ENCODE measurements around the gene CABP2. TPM values are rescaled to one million over a fixed set of nuclear protein-coding genes. Genes with fewer than 3 reads are reported as not detected.

The CABP2 gene
- total and polyA plus RNA-seq, 7 experiments from 2014 or later, result not detected

GRCh38 chr11:67494371-67495233 is 28.6 kb downstream of the CABP2 start:
- Mint-ChIP-seq H3K4me3 (no peak overlapping the region), H3K36me3 (peaks cover 3 to 16% (median 6%) of the 10 kb centered on the region in 5 donors), H3K27me3 (no peaks in the 10 kb centered on the region), H3K27ac (no peak overlapping the region), H3K4me1 (peaks cover 3 to 7% (median 4%) of the 10 kb centered on the region in 7 donors), H3K9me3 (peaks cover 0 to 2% (median 0%) of the 10 kb centered on the region in 11 donors)
- ChIA-PET POLR2A (interaction anchor here (1.2 to 2.2 kb wide), 3 partner anchors 9 to 91 kb away, joined by 3 to 7 read pairs (median 5); partner anchors contain the start of gene TBC1D10C), CTCF (no interaction called here)
- no peak overlapping the region for H3K27ac ChIP-seq (ENCODE audit: low read depth, low read length)
- H3K27me3 ChIP-seq (ENCODE audit: control insufficient read depth in 2 of 2, insufficient read depth in 2 of 2, low read length in 2 of 2), result no peaks in the 10 kb centered on the region
- no peaks in the 10 kb centered on the region for H3K4me1 ChIP-seq (ENCODE audit: control insufficient read depth in 2 of 2, insufficient read depth in 2 of 2, low read length in 2 of 2)
- peaks cover 4 to 92% (median 15%) of the 10 kb centered on the region in 3 experiments for H3K36me3 ChIP-seq (ENCODE audit: control insufficient read depth in 2 of 3, insufficient read depth in 3 of 3, low read length in 3 of 3)
- no peak for DNase-seq
- no peak for ATAC-seq
- no peaks in the 10 kb centered on the region for H3K9me3 ChIP-seq (ENCODE audit: control insufficient read depth in 2 of 3, low read length in 3 of 3)
- intact Hi-C loops (cut with micrococcal nuclease), result no loop called here
- no peak overlapping the region for H3K4me3 ChIP-seq (ENCODE audit: low read length)

- no peaks in the 10 kb centered on the region for H3K4me1 ChIP-seq (ENCODE audit: control insufficient read depth in 2 of 2, insufficient read depth in 2 of 2, low read length in 2 of 2)
- no peak overlapping the region for H3K4me3 ChIP-seq (ENCODE audit: low read length)
- Mint-ChIP-seq H3K36me3 (peaks cover 4 to 15% (median 5%) of the 10 kb centered on the region in 5 donors), H3K27me3 (no peaks in the 10 kb centered on the region), H3K4me1 (peaks cover 4 to 9% (median 6%) of the 10 kb centered on the region in 7 donors), H3K27ac (peak overlapping the region in 1 of 9 donors; percentile 25), H3K9me3 (peaks cover 0 to 2% (median 0%) of the 10 kb centered on the region in 11 donors), H3K4me3 (no peak overlapping the region)
- no peak for ATAC-seq
- CTCF ChIA-PET, result no interaction called here
- H3K36me3 ChIP-seq (ENCODE audit: control insufficient read depth in 2 of 3, insufficient read depth in 3 of 3, low read length in 3 of 3), result peaks cover 4 to 96% (median 20%) of the 10 kb centered on the region in 3 experiments
- POLR2A ChIA-PET, result interaction anchor here (1.2 to 2.2 kb wide), 4 partner anchors 8 to 24 kb away, joined by 3 to 9 read pairs (median 5); no protein-coding TSS in a partner anchor
- H3K27ac ChIP-seq (ENCODE audit: low read depth, low read length), result no peak overlapping the region
- H3K27me3 ChIP-seq (ENCODE audit: control insufficient read depth in 2 of 2, insufficient read depth in 2 of 2, low read length in 2 of 2), result no peaks in the 10 kb centered on the region
- intact Hi-C loops (cut with micrococcal nuclease), result no loop called here
- no peak for DNase-seq
- H3K9me3 ChIP-seq (ENCODE audit: control insufficient read depth in 2 of 3, low read length in 3 of 3), result no peaks in the 10 kb centered on the region
Measured at GRCh38 chr11:67493548-67494370, 29.5 kb downstream of the CABP2 start.

DNA sequence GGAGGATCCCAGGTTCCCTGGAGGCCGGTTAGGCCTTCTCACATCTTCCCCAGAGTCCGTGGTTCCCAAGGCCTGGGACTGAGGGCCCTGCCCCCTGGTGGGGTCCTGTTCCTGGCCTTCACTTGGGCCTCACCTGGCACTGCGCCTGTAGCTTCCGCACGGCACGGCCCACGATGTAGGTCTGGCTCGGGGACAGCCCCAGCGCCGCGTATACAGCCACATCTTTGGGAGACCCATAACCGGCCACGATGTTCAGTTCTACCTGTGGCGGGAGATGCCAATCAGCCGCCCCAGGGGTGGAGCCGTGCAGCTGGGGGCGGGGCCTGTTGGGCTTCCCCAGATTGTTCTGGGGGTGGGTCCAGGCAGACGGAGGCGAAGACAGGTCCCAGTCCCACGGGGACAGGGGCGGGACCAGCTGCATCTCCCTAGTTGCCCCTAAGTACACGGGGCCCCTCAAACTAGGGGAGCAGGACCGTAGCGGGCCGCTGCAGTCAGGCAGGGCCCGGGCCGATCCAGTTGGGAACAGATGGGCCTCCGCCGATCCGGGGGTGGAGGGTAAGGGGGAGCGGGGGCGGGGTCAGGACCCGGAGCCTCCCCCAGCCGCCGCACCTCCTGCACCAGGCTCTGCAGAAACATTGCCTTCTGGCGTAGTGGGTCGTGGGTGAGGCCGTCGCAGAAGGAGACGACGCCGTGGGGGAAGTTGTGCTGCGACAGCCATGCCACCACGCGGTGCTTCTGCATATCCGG is 30.3 kb downstream of the CABP2 start:
- no peak overlapping the region for H3K27ac ChIP-seq (ENCODE audit: low read depth, low read length)
- ChIA-PET POLR2A (interaction anchor here (0.8 to 2.2 kb wide), 6 partner anchors 8 to 25 kb away, joined by 3 to 9 read pairs (median 4); partner anchors contain the start of gene AIP), CTCF (no interaction called here)
- H3K36me3 ChIP-seq (ENCODE audit: control insufficient read depth in 2 of 3, insufficient read depth in 3 of 3, low read length in 3 of 3), result peaks cover 5 to 96% (median 22%) of the 10 kb centered on the region in 3 experiments
- Mint-ChIP-seq H3K27ac (peak overlapping the region in 2 of 9 donors; percentile 3 to 69), H3K9me3 (peaks cover 0 to 2% (median 0%) of the 10 kb centered on the region in 11 donors), H3K4me1 (peaks cover 7 to 14% (median 11%) of the 10 kb centered on the region in 7 donors), H3K36me3 (peaks cover 6 to 17% (median 8%) of the 10 kb centered on the region in 5 donors), H3K27me3 (no peaks in the 10 kb centered on the region), H3K4me3 (no peak overlapping the region)
- DNase-seq (no peak), ATAC-seq (peak; percentile 28)
- no peak overlapping the region for H3K4me3 ChIP-seq (ENCODE audit: low read length)
- peaks cover 3% of the 10 kb centered on the region in 2 donors for H3K4me1 ChIP-seq (ENCODE audit: control insufficient read depth in 2 of 2, insufficient read depth in 2 of 2, low read length in 2 of 2)
- H3K27me3 ChIP-seq (ENCODE audit: control insufficient read depth in 2 of 2, insufficient read depth in 2 of 2, low read length in 2 of 2), result no peaks in the 10 kb centered on the region
- intact Hi-C loops (cut with micrococcal nuclease), result no loop called here
- H3K9me3 ChIP-seq (ENCODE audit: control insufficient read depth in 2 of 3, low read length in 3 of 3), result no peaks in the 10 kb centered on the region

GRCh38 chr11:67492069-67492727 is 31.0 kb downstream of the CABP2 start:
- Mint-ChIP-seq H3K27me3 (no peaks in the 10 kb centered on the region), H3K9me3 (peaks cover 0 to 2% (median 0%) of the 10 kb centered on the region in 11 donors), H3K36me3 (peaks cover 10 to 24% (median 15%) of the 10 kb centered on the region in 5 donors), H3K27ac (no peak overlapping the region), H3K4me1 (peaks cover 14 to 22% (median 19%) of the 10 kb centered on the region in 7 donors), H3K4me3 (no peak overlapping the region)
- CTCF ChIA-PET, result no interaction called here
- DNase-seq (no peak), ATAC-seq (no peak)
- Histone ChIP-seq H3K9me3 (ENCODE audit: control insufficient read depth in 2 of 3, low read length in 3 of 3) (no peaks in the 10 kb centered on the region), H3K4me3 (ENCODE audit: low read length) (no peak overlapping the region), H3K27me3 (ENCODE audit: control insufficient read depth in 2 of 2, insufficient read depth in 2 of 2, low read length in 2 of 2) (no peaks in the 10 kb centered on the region), H3K36me3 (ENCODE audit: control insufficient read depth in 2 of 3, insufficient read depth in 3 of 3, low read length in 3 of 3) (peaks cover 8 to 95% (median 24%) of the 10 kb centered on the region in 3 experiments), H3K4me1 (ENCODE audit: control insufficient read depth in 2 of 2, insufficient read depth in 2 of 2, low read length in 2 of 2) (peaks cover 4 to 5% of the 10 kb centered on the region in 2 donors), H3K27ac (ENCODE audit: low read depth, low read length) (peak overlapping the region; percentile 21)
- intact Hi-C loops (cut with micrococcal nuclease), result no loop called here
- POLR2A ChIA-PET, result interaction anchor here (0.8 to 2.2 kb wide), 9 partner anchors 8 to 100 kb away, joined by 3 to 9 read pairs (median 4); partner anchors contain the start of genes AIP and RAD9A

DNA sequence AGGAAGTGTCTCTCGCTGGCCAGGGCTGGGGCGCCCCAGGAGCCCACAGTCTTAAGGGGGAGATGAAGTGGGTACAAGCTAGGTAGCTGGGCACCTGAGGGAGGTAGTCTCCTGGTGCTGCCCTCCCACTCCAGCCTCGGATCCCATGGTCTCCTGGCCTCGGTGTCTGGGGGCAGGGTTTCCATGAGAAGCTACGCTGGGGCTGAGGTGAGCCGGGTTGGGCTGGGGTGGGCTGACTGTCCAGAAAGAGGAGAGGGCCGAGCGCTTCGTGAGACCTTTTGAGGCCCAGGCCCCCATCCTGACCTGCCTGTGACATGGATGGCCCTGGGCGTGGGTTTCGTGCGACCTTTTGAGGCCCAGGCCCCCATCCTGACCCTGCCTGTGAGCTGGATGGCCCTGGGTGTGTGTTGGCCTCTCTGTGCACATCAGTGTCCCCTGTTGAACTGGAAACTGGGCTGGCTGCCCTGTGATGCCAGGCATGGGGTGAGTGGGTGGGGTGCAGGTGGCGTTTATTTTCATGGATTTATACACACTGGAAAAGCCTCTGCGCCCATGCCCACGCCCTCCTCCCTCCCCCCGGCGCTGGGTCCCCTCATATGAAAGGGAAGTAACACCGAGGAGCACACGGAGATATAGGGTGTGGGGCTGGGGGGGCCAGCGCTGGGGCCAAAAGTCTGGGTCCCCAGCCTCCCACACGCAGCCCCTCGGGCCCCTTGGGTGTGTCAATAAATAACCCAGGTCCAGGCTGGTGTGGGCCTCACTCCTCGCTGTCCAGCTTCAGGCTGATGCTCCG is 31.8 kb downstream of the CABP2 start:
- H3K4me3 Mint-ChIP-seq, result no peak overlapping the region
- ChIA-PET POLR2A (interaction anchor here (0.8 to 1.9 kb wide), 9 partner anchors 8 to 99 kb away, joined by 3 to 5 read pairs (median 3); partner anchors contain the start of genes AIP, PPP1CA, RAD9A and TMEM134), CTCF (interaction anchor here (1.3 kb wide), 1 partner anchor 146 kb away, joined by 3 read pairs; no protein-coding TSS in a partner anchor)
- peak overlapping the region in 2 of 9 donors; percentile 38 to 82 for H3K27ac Mint-ChIP-seq
- Histone ChIP-seq H3K4me1 (ENCODE audit: control insufficient read depth in 2 of 2, insufficient read depth in 2 of 2, low read length in 2 of 2) (peaks cover 11 to 12% of the 10 kb centered on the region in 2 donors), H3K27me3 (ENCODE audit: control insufficient read depth in 2 of 2, insufficient read depth in 2 of 2, low read length in 2 of 2) (no peaks in the 10 kb centered on the region), H3K4me3 (ENCODE audit: low read length) (no peak overlapping the region), H3K27ac (ENCODE audit: low read depth, low read length) (no peak overlapping the region), H3K9me3 (ENCODE audit: control insufficient read depth in 2 of 3, low read length in 3 of 3) (no peaks in the 10 kb centered on the region), H3K36me3 (ENCODE audit: control insufficient read depth in 2 of 3, insufficient read depth in 3 of 3, low read length in 3 of 3) (peaks cover 8 to 97% (median 28%) of the 10 kb centered on the region in 3 experiments)
- peaks cover 15 to 29% (median 23%) of the 10 kb centered on the region in 7 donors for H3K4me1 Mint-ChIP-seq
- no peak for DNase-seq
- no peaks in the 10 kb centered on the region for H3K27me3 Mint-ChIP-seq
- intact Hi-C loops (cut with micrococcal nuclease), result no loop called here
- peaks cover 0 to 2% (median 0%) of the 10 kb centered on the region in 11 donors for H3K9me3 Mint-ChIP-seq
- no peak for ATAC-seq
- peaks cover 10 to 27% (median 15%) of the 10 kb centered on the region in 5 donors for H3K36me3 Mint-ChIP-seq

Data from naive thymus-derived CD4-positive, alpha-beta T cell (primary cell).